Activated T-cell treated with anti-CD3 and anti-CD28 coated beads, Interleukin-2, amount 50 U/mL, for 72 hours (primary cell): ENCODE measurements around the gene MED17. TPM values are rescaled to one million over a fixed set of nuclear protein-coding genes. Genes with fewer than 3 reads are reported as not detected.

Source experiments
- ATAC-seq, 2 donors: fragments of 150-1000 bp; cut with Tn5 transposase; replicated peaks in 1 of 2; 2 replicates each; pipeline ENCODE4 v1.10.0; 2021; ENCODE audit warnings: moderate library complexity in 2 of 2, mild to moderate bottlenecking in 1 of 2
- DNase-seq, 2 donors: peaks; one replicate each; pipeline ENCODE4 v3.0.0; 2021 to 2022; ENCODE audit warnings: mixed read lengths in 1 of 2
- H3K27ac Mint-ChIP-seq: one replicate; pipeline ENCODE4 v1.8.0; 2022; ENCODE audit warnings: mild to moderate bottlenecking, moderate library complexity, mixed read lengths
- H3K27me3 Mint-ChIP-seq: one replicate; pipeline ENCODE4 v1.8.0; 2022; ENCODE audit warnings: low read depth, mixed read lengths
- H3K36me3 Mint-ChIP-seq, 2 donors: one replicate each; pipeline ENCODE4 v1.8.0; 2022; ENCODE audit warnings: mixed read lengths in 2 of 2, mild to moderate bottlenecking in 1 of 2; ENCODE audit not compliant: insufficient read depth in 2 of 2
- H3K4me1 Mint-ChIP-seq: one replicate; pipeline ENCODE4 v1.8.0; 2022; ENCODE audit warnings: low read depth, mixed read lengths
- H3K4me3 Mint-ChIP-seq, 2 donors: one replicate each; pipeline ENCODE4 v1.8.0; 2022; ENCODE audit warnings: mild to moderate bottlenecking in 2 of 2, mixed read lengths in 2 of 2, moderate library complexity in 2 of 2
- H3K9me3 Mint-ChIP-seq, 2 donors: one replicate each; pipeline ENCODE4 v1.8.0; 2022; ENCODE audit warnings: mixed read lengths in 2 of 2
- total RNA-seq, 2 donors: library from RNA; stranded (reverse); gene quantifications; one replicate each; pipeline ENCODE4 v1.2.3, GENCODE V29; 2022

The MED17 gene
- total RNA-seq: 10 to 100 TPM; 38.2 to 39.2 TPM

- ATAC-seq: peak; percentile 95 to 96
- Mint-ChIP-seq H3K9me3 (no peaks in the 10 kb centered on the region), H3K27ac (peak within 1 kb of the TSS; percentile 97), H3K27me3 (no peaks in the 10 kb centered on the region), H3K4me1 (peaks cover 48% of the 10 kb centered on the region), H3K4me3 (peak within 1 kb of the TSS; percentile 98 to 100), H3K36me3 (peaks cover 10 to 21% of the 10 kb centered on the region in 2 donors)
- DNase-seq: peak; percentile 89 to 90
Measured at GRCh38 chr11:93784145-93784934, at the start of gene MED17. TSS of gene MED17 (plus strand) at chr11:93784282. CDS start at chr11:93784514, 232 bp downstream.

- Mint-ChIP-seq H3K4me1 (peaks cover 74% of the 10 kb centered on the region), H3K27ac (peak overlapping the region; percentile 100), H3K36me3 (peaks cover 21 to 58% of the 10 kb centered on the region in 2 donors), H3K9me3 (no peaks in the 10 kb centered on the region), H3K4me3 (peak overlapping the region; percentile 54 to 85), H3K27me3 (no peaks in the 10 kb centered on the region)
- ATAC-seq (no peak), DNase-seq (no peak)
Measured at GRCh38 chr11:93734427-93735222, 49.5 kb upstream of the MED17 start.

- Mint-ChIP-seq H3K27ac (peak overlapping the region; percentile 100), H3K4me3 (peak overlapping the region; percentile 54 to 85), H3K36me3 (peaks cover 26 to 66% of the 10 kb centered on the region in 2 donors), H3K9me3 (no peaks in the 10 kb centered on the region), H3K4me1 (peaks cover 75% of the 10 kb centered on the region), H3K27me3 (no peaks in the 10 kb centered on the region)
- ATAC-seq (no peak), DNase-seq (no peak)
Measured at GRCh38 chr11:93735627-93736026, 48.5 kb upstream of the MED17 start.

GRCh38 chr11:93736129-93736528 is 48.0 kb upstream of the MED17 start:
- Mint-ChIP-seq H3K9me3 (no peaks in the 10 kb centered on the region), H3K27me3 (no peaks in the 10 kb centered on the region), H3K27ac (peak overlapping the region; percentile 100), H3K4me1 (peaks cover 75% of the 10 kb centered on the region), H3K4me3 (peak overlapping the region; percentile 53 to 85), H3K36me3 (peaks cover 26 to 69% of the 10 kb centered on the region in 2 donors)
- DNase-seq (no peak), ATAC-seq (no peak)

GRCh38 chr11:93737904-93738612 is 46.0 kb upstream of the MED17 start:
- H3K27me3 Mint-ChIP-seq: no peaks in the 10 kb centered on the region
- no peak for DNase-seq
- peaks cover 30 to 57% of the 10 kb centered on the region in 2 donors for H3K36me3 Mint-ChIP-seq
- H3K4me3 Mint-ChIP-seq: peak overlapping the region; percentile 99 to 100
- peak; percentile 21 to 28 for ATAC-seq
- peaks cover 65% of the 10 kb centered on the region for H3K4me1 Mint-ChIP-seq
- no peaks in the 10 kb centered on the region for H3K9me3 Mint-ChIP-seq
- peak overlapping the region; percentile 100 for H3K27ac Mint-ChIP-seq

- Mint-ChIP-seq H3K4me1 (peaks cover 66% of the 10 kb centered on the region), H3K27ac (peak overlapping the region; percentile 100)
Measured at GRCh38 chr11:93738647-93739081, 45.4 kb upstream of the MED17 start.

GRCh38 chr11:93740031-93740729 is 43.9 kb upstream of the MED17 start:
- ATAC-seq: no peak
- Mint-ChIP-seq H3K27me3 (no peaks in the 10 kb centered on the region), H3K27ac (peak overlapping the region; percentile 100), H3K9me3 (no peaks in the 10 kb centered on the region), H3K36me3 (peaks cover 22 to 49% of the 10 kb centered on the region in 2 donors), H3K4me1 (peaks cover 68% of the 10 kb centered on the region), H3K4me3 (peak overlapping the region; percentile 99 to 100)
- DNase-seq: peak; percentile 39 to 45

More at GRCh38 chr11:93738647-93739081, 45.4 kb upstream of the MED17 start:
- Mint-ChIP-seq H3K4me3 (peak overlapping the region; percentile 99 to 100), H3K27me3 (no peaks in the 10 kb centered on the region), H3K36me3 (peaks cover 27 to 55% of the 10 kb centered on the region in 2 donors), H3K9me3 (no peaks in the 10 kb centered on the region)
- ATAC-seq: no peak
- no peak for DNase-seq

GRCh38 chr11:93740730-93741093 is 43.4 kb upstream of the MED17 start:
- peak overlapping the region; percentile 99 to 100 for H3K4me3 Mint-ChIP-seq
- peak; percentile 47 to 56 for ATAC-seq
- H3K9me3 Mint-ChIP-seq: no peaks in the 10 kb centered on the region
- H3K36me3 Mint-ChIP-seq: peaks cover 22 to 49% of the 10 kb centered on the region in 2 donors
- H3K4me1 Mint-ChIP-seq: peaks cover 64% of the 10 kb centered on the region
- peak overlapping the region; percentile 100 for H3K27ac Mint-ChIP-seq
- DNase-seq: peak; percentile 62 to 73
- no peaks in the 10 kb centered on the region for H3K27me3 Mint-ChIP-seq

GRCh38 chr11:93741094-93741881 is 42.8 kb upstream of the MED17 start, which contains the start of the genes C11orf54 and TAF1D:
TSS of gene C11orf54 (plus strand) at chr11:93741672. CDS start at chr11:93747394, 5,722 bp downstream.
TSS of gene TAF1D (minus strand) at chr11:93741495. CDS start at chr11:93739304, 2,191 bp downstream.
- Mint-ChIP-seq H3K4me1 (peaks cover 58% of the 10 kb centered on the region), H3K27me3 (no peaks in the 10 kb centered on the region), H3K27ac (peak within 1 kb of the TSS; percentile 100), H3K36me3 (peaks cover 20 to 44% of the 10 kb centered on the region in 2 donors), H3K9me3 (no peaks in the 10 kb centered on the region), H3K4me3 (peak within 1 kb of the TSS; percentile 99 to 100)
- DNase-seq (peak; percentile 94 to 97), ATAC-seq (peak; percentile 83 to 84)

- no peaks in the 10 kb centered on the region for H3K9me3 Mint-ChIP-seq
- peak overlapping the region; percentile 99 to 100 for H3K4me3 Mint-ChIP-seq
- DNase-seq (no peak), ATAC-seq (peak in 1 of 2 donors; percentile 3)
- H3K4me1 Mint-ChIP-seq: peaks cover 52% of the 10 kb centered on the region
- H3K27ac Mint-ChIP-seq: peak overlapping the region; percentile 100
- H3K27me3 Mint-ChIP-seq: no peaks in the 10 kb centered on the region
- peaks cover 20 to 40% of the 10 kb centered on the region in 2 donors for H3K36me3 Mint-ChIP-seq
Measured at GRCh38 chr11:93741882-93742226, 42.2 kb upstream of the MED17 start.

GRCh38 chr11:93743291-93743690 is 40.8 kb upstream of the MED17 start:
- ATAC-seq (no peak), DNase-seq (no peak)
- Mint-ChIP-seq H3K27ac (no peak overlapping the region), H3K4me3 (peak overlapping the region; percentile 58 to 71), H3K36me3 (peaks cover 17 to 26% of the 10 kb centered on the region in 2 donors), H3K4me1 (peaks cover 38% of the 10 kb centered on the region), H3K9me3 (no peaks in the 10 kb centered on the region), H3K27me3 (no peaks in the 10 kb centered on the region)
